ENCODE results near the gene TPT1. TPM values are rescaled to one million over a fixed set of nuclear protein-coding genes. Genes with fewer than 3 reads are reported as not detected.

TPT1 gene
- total and polyA plus RNA-seq, 7 donors, result 7,807 to 19,074 (median 12,417) TPM

DNA sequence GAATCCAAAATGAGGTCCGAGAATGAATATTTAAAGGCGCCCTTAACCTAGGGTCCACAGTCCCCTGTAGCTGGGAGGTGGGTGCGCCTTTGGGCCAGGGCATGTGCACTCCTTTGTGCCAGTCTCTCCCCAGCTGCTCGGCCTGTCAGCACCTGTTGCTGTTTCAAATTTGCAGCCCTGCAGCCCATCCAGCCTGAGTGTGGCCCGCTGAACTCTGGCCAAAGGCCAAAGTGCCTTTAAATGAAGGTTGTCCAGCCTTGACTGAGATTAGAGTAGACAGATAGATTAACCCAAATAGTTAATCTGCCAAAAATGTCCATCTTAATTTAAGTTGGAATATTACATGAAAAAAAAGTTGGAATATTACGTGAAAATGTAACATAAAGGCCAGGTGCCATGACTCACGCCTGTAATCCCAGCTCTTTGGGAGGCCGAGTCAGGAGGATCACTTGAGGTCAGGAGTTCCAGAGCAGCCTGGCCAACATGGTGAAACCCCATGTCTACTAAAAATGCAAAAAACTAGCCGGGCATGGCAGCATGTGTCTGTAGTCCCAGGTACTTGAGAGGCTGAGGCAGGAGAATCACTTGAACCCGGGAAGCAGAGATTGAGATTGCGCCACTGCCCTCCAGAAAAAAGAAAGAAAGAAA, 25.3 kb downstream of the TPT1 start:
- no peaks in the 10 kb centered on the region for H3K27me3 ChIP-seq (ENCODE audit: insufficient read depth in 3 of 3, low read length in 2 of 3)
- 60 to 68% (median 61%) methylated on average over 11 of the region's 11 CpGs for WGBS, 3 donors
- H3K4me1 ChIP-seq, result no peaks in the 10 kb centered on the region
- ATAC-seq (peak in 1 of 4 donors; percentile 34), DNase-seq (no peak)
- H3K27ac ChIP-seq, result no peak overlapping the region
- TF ChIP-seq, protein P1, sequence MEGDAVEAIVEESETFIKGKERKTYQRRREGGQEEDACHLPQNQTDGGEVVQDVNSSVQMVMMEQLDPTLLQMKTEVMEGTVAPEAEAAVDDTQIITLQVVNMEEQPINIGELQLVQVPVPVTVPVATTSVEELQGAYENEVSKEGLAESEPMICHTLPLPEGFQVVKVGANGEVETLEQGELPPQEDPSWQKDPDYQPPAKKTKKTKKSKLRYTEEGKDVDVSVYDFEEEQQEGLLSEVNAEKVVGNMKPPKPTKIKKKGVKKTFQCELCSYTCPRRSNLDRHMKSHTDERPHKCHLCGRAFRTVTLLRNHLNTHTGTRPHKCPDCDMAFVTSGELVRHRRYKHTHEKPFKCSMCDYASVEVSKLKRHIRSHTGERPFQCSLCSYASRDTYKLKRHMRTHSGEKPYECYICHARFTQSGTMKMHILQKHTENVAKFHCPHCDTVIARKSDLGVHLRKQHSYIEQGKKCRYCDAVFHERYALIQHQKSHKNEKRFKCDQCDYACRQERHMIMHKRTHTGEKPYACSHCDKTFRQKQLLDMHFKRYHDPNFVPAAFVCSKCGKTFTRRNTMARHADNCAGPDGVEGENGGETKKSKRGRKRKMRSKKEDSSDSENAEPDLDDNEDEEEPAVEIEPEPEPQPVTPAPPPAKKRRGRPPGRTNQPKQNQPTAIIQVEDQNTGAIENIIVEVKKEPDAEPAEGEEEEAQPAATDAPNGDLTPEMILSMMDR (IDR thresholded peaks at IDR 0.05), result no peak
- H3K9me3 ChIP-seq, result no peaks in the 10 kb centered on the region
- no peak overlapping the region for H3K4me3 ChIP-seq
- no peaks in the 10 kb centered on the region for H3K36me3 ChIP-seq (ENCODE audit: insufficient read depth in 1 of 2, low read depth in 1 of 2)
- intact Hi-C loops (cut with DNase I), result no loop called here

DNA sequence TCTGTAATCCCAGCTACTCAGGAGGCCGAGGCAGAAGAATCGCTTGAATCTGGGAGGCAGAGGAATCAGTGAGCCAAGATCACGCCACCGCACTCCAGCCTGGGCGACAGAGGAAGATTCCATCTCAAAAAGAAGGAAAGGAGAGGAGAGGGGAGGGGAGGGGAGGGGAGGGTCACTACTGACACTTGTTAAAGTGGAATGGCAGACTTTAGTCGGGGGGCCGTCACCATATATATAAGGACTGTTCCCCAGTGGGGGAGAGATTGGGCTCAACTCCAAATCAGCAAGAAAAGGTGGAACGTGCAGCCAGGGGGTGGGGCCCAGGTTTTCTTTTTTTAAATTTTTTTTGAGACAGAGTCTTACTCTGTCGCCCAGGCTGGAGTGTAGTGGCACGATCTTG, 26.2 kb downstream of the TPT1 start:
- Histone ChIP-seq H3K4me3 (no peak overlapping the region), H3K27ac (no peak overlapping the region), H3K36me3 (ENCODE audit: insufficient read depth in 1 of 2, low read depth in 1 of 2) (no peaks in the 10 kb centered on the region), H3K4me1 (no peaks in the 10 kb centered on the region), H3K9me3 (no peaks in the 10 kb centered on the region), H3K27me3 (ENCODE audit: insufficient read depth in 3 of 3, low read length in 2 of 3) (no peaks in the 10 kb centered on the region)
- ATAC-seq (no peak), DNase-seq (no peak)
- 87 to 91% (median 88%) methylated on average over 5 to 10 of the region's 10 CpGs for WGBS, 3 donors
- intact Hi-C loops (cut with DNase I), result no loop called here
- TF ChIP-seq, protein P1 (IDR thresholded peaks at IDR 0.05), result no peak

DNA sequence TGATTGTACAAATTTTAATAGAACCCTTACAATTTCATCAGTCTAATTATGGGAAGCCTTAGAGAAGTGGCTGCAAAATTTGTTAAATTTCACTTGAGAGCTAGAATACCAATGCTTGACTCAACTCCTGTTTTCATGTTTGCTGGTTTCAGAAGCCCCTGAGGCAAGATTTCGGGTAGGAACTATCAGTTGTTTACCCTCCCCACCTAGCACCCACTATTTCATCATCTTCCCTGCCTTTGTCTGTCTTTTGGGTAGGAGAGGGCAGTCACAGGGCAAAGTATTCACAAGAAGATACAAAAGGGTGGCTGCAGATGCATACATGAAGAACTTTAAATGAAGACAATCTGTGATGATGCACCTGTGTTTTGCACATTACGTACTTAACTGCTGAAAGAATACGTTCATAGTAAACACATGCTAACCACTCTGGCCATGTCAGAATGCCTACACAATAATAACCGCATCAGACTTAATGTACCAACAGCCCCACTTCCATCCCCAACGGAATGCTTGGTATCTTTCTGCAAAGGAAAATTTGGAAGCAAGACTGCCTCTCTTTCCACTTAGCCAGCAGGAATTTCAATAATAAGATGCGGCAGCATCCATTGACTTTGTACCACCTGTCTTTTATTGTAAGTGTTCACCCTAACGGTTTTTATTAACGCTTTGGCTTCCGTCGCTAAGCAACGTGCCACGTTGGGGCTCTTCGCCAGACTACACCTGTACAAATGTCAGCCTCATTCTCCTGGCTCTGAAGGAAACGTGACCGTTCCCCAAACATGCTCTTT, 30.4 kb downstream of the TPT1 start:
- H3K4me3 ChIP-seq, result peak overlapping the region; percentile 62
- 11 to 12% (median 11%) methylated on average over 15 of the region's 15 CpGs for WGBS, 3 donors
- intact Hi-C loops (cut with DNase I), result no loop called here

DNA sequence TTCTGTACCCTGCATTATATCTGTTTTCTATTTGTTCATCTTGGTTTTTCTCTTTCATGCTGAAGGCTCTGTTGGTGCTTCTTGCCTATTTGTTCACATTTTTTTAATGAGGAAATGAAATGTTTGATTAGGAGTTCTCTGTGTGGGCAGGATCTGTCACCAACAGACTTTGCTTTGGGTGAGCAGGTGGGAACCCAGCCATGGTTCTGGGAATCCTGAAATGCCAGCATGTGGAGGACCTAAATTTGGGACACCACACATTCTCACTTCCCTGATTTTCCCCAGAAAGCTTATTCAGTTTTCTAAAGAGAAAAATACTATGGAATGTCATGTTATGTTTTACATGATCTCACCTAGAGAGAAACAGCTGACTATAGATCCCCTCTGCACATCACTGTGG, 34.0 kb downstream of the TPT1 start:
- Histone ChIP-seq H3K4me1 (peaks cover 8% of the 10 kb centered on the region), H3K27ac (no peak overlapping the region), H3K36me3 (ENCODE audit: insufficient read depth in 1 of 2, low read depth in 1 of 2) (no peaks in the 10 kb centered on the region), H3K27me3 (ENCODE audit: insufficient read depth in 3 of 3, low read length in 2 of 3) (no peaks in the 10 kb centered on the region), H3K4me3 (no peak overlapping the region), H3K9me3 (no peaks in the 10 kb centered on the region)
- intact Hi-C loops (cut with DNase I), result loop anchor here in 1 of 2 donors (5.0 kb wide), 1 partner anchor 260 kb away; no protein-coding TSS in a partner anchor
- DNase-seq, result no peak
- no peak for ATAC-seq
- TF ChIP-seq, protein P1 (IDR thresholded peaks at IDR 0.05), result no peak

More for the DNA sequence above, 30.4 kb downstream of the TPT1 start:
- H3K27me3 ChIP-seq (ENCODE audit: insufficient read depth in 3 of 3, low read length in 2 of 3), result no peaks in the 10 kb centered on the region
- DNase-seq (no peak), ATAC-seq (no peak)
- H3K4me1 ChIP-seq, result peaks cover 8% of the 10 kb centered on the region
- no peaks in the 10 kb centered on the region for H3K36me3 ChIP-seq (ENCODE audit: insufficient read depth in 1 of 2, low read depth in 1 of 2)
- H3K27ac ChIP-seq, result no peak overlapping the region
- TF ChIP-seq, protein P1 (IDR thresholded peaks at IDR 0.05), result no peak
- H3K9me3 ChIP-seq, result no peaks in the 10 kb centered on the region

All from psoas muscle (tissue), 8 donors.